Progenitor cell of endocrine pancreas (in vitro differentiated cells): Measurements from ENCODE around the gene PCSK9. TPM values are rescaled to one million over a fixed set of nuclear protein-coding genes. Genes with fewer than 3 reads are reported as not detected.

ENCODE experiments used
- DNase-seq: peaks from one replicate; pipeline ENCODE4 v3.0.0; 2021; ENCODE audit warnings: low spot score; ENCODE audit not compliant: unreplicated experiment
- H3K27ac Mint-ChIP-seq: 2 replicates; pipeline ENCODE4 v1.8.0; 2021; ENCODE audit warnings: mild to moderate bottlenecking, moderate library complexity, mixed read lengths
- H3K27me3 Mint-ChIP-seq: 2 replicates; pipeline ENCODE4 v1.8.0; 2021; ENCODE audit warnings: mixed read lengths
- H3K36me3 Mint-ChIP-seq: 2 replicates; pipeline ENCODE4 v1.8.0; 2022; ENCODE audit warnings: mixed read lengths; ENCODE audit not compliant: insufficient read depth
- H3K4me1 Mint-ChIP-seq: 2 replicates; pipeline ENCODE4 v1.8.0; 2021; ENCODE audit warnings: low read depth, mixed read lengths
- H3K4me3 Mint-ChIP-seq: 2 replicates; pipeline ENCODE4 v1.8.0; 2021; ENCODE audit warnings: low read depth, mild to moderate bottlenecking, moderate library complexity, mixed read lengths
- H3K9me3 Mint-ChIP-seq: 2 replicates; pipeline ENCODE4 v1.8.0; 2021; ENCODE audit warnings: low read depth, mixed read lengths
- total RNA-seq: library from RNA; stranded (reverse); gene quantifications from 2 replicates; pipeline ENCODE4 v1.2.1, GENCODE V29; 2021
- TF ChIP-seq, protein P1 (sequence below): fragments of 200-600 bp; sonication (generic); IDR thresholded peaks from one replicate; pipeline ENCODE4 v1.5.0; 2021; ENCODE audit warnings: antibody characterized with exemption, mild to moderate bottlenecking; ENCODE audit not compliant: unreplicated experiment

Gene PCSK9
- total RNA-seq, 1 donor from 2014 or later = 18.7 TPM

DNA sequence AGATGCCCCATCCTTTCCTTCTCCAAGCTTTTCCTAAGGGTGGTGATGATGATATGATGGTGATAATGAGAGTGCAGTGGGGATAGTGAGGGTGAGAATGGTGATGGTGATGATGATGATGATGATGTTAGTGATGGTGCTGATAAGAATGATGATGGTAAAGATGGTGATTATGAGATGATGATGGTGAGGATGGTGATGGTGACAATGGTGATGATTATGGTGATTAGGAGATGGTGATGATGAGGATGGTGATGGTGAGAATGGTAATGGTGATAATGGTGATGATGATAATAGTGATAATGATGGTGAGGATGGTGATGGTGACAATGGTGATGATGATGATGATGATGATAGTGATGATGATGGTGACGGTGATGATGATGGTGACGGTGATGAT lies 36.7 kb upstream of the PCSK9 start:
- Mint-ChIP-seq H3K27ac (no peak overlapping the region), H3K36me3 (no peaks in the 10 kb centered on the region), H3K9me3 (no peaks in the 10 kb centered on the region), H3K27me3 (peaks cover 28% of the 10 kb centered on the region), H3K4me3 (no peak overlapping the region), H3K4me1 (no peaks in the 10 kb centered on the region)
- TF ChIP-seq, protein P1, sequence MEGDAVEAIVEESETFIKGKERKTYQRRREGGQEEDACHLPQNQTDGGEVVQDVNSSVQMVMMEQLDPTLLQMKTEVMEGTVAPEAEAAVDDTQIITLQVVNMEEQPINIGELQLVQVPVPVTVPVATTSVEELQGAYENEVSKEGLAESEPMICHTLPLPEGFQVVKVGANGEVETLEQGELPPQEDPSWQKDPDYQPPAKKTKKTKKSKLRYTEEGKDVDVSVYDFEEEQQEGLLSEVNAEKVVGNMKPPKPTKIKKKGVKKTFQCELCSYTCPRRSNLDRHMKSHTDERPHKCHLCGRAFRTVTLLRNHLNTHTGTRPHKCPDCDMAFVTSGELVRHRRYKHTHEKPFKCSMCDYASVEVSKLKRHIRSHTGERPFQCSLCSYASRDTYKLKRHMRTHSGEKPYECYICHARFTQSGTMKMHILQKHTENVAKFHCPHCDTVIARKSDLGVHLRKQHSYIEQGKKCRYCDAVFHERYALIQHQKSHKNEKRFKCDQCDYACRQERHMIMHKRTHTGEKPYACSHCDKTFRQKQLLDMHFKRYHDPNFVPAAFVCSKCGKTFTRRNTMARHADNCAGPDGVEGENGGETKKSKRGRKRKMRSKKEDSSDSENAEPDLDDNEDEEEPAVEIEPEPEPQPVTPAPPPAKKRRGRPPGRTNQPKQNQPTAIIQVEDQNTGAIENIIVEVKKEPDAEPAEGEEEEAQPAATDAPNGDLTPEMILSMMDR = no peak
- DNase-seq = no peak

DNA sequence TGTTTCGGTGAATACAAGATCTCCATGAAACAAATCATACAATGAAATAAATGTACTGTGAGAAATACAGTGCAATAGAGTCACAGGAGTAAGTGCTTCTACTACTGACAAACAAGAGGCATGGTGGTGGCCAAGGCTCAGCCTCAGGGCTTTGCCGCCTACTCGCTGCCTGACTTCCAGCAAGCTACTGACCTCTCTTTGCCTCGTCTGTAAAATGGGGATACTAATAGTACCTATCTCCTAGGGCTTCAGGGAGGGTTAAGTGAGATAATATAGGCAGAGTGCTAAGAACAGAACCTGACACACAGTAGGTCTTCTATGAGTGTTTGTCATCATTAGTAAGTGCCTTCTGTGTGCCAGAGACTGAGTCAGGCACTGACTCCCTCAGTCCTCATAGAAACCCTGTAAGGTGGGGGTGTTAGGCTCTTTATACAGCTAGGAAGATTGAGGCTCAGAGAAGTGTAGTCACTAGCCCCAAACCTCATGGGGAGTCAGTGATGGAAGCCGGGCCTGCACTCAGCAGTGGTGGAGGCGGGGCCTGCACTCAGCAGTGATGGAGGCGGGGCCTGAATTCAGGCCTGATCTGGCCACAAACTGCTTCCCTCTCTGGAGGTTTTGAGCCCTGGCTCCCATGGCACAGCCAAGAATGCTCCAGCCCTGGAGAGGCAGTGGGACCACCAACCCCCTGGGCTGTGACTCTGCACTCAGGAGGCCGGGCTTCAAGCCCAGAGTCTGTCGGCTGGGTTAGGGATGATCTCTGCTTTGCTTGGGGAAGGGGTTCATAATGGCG lies 33.8 kb upstream of the PCSK9 start:
- H3K9me3 Mint-ChIP-seq = no peaks in the 10 kb centered on the region
- no peak for DNase-seq
- no peak overlapping the region for H3K27ac Mint-ChIP-seq
- peaks cover 5% of the 10 kb centered on the region for H3K27me3 Mint-ChIP-seq
- H3K36me3 Mint-ChIP-seq = no peaks in the 10 kb centered on the region
- TF ChIP-seq, protein P1 = no peak
- H3K4me3 Mint-ChIP-seq = no peak overlapping the region
- H3K4me1 Mint-ChIP-seq = no peaks in the 10 kb centered on the region

DNA sequence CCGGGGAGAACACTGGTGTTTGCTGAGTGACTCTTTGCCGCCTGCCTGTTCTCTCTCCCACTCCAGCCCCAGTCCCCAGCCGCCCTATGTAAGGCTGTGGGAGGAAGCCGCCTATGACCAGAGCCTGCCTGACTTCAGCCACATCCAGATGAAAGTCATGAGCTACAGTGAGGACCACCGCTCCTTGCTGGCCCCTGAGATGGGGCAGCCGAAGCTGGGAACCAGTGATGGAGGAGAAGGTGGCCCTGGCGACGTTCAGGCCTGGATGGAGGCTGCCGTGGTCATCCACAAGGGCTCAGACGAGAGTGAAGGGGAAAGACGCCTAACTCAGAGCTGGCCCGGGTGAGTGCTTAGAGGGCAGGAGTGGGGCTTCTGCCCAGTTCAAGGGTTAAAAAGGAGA lies 32.4 kb upstream of the PCSK9 start:
- no peak overlapping the region for H3K4me3 Mint-ChIP-seq
- DNase-seq = no peak
- no peaks in the 10 kb centered on the region for H3K36me3 Mint-ChIP-seq
- no peaks in the 10 kb centered on the region for H3K4me1 Mint-ChIP-seq
- TF ChIP-seq, protein P1 = no peak
- H3K27me3 Mint-ChIP-seq = peaks cover 6% of the 10 kb centered on the region
- no peak overlapping the region for H3K27ac Mint-ChIP-seq
- no peaks in the 10 kb centered on the region for H3K9me3 Mint-ChIP-seq

DNA sequence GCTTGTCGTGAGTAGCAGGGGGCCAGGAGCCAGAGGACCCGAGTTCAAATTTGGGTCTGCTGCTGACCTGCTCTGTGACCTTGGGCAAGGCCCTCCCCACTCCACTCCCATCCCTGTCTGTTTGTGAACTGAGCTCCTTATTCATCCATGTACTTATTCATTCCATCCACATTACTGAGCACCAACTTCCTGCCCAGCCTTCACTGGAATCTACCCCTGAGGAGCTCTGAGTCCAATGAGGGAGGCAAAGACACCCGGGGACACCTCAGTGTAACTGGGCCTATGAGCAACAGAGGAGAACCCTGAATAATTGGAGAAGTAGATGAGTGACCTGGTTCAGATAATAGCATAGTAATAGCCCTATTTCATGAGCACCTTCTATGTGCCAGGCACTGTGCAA lies 31.7 kb upstream of the PCSK9 start:
- Mint-ChIP-seq H3K36me3 (no peaks in the 10 kb centered on the region), H3K27ac (no peak overlapping the region), H3K9me3 (no peaks in the 10 kb centered on the region), H3K4me3 (no peak overlapping the region), H3K4me1 (no peaks in the 10 kb centered on the region), H3K27me3 (peaks cover 11% of the 10 kb centered on the region)
- TF ChIP-seq, protein P1 = no peak
- DNase-seq = no peak

DNA sequence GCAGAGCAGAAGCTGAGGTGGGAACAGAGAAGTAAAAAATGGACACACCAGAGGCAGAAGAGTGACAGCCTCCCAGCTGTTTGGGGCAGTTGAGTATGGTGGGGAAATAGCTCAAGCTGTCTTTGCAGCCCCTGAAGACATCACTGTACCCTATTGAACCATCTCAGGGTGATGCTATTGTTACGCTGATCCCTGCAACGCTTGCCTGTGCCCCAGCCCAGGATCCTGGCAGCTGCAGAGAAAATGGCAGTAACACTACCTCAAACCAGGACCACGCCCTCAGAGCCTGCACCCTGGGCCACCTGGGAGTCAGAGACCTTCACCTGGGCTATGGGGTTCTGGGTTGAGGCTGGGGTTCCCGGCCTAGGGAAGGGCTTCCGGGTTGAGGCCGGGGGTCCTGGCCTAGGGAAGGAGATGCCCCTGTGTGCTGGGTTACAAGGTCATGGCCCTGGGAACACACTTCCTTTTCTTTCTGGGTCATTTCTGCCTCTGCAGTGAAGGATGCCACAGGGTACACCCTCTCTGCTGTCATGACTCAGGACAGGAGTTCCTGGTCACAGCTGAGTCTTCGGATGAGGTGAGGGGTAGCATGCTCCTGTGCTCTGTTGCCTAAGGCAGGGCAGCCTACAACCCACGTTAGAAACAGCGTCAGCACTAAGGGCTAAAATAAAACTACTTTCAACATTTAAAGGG lies 29.0 kb upstream of the PCSK9 start:
- TF ChIP-seq, protein P1 = no peak
- H3K27ac Mint-ChIP-seq = no peak overlapping the region
- no peak overlapping the region for H3K4me3 Mint-ChIP-seq
- no peaks in the 10 kb centered on the region for H3K9me3 Mint-ChIP-seq
- H3K27me3 Mint-ChIP-seq = peaks cover 25% of the 10 kb centered on the region
- no peaks in the 10 kb centered on the region for H3K4me1 Mint-ChIP-seq
- DNase-seq = no peak
- H3K36me3 Mint-ChIP-seq = no peaks in the 10 kb centered on the region
